COLO829 (cell line): ENCODE data around the gene VPS16.

ENCODE experiments used
- DNase-seq: peaks from one replicate; pipeline ENCODE4 v3.0.0; 2012; ENCODE audit warnings: low spot score

The VPS16 gene

GRCh38 chr20:2902291-2902690 lies 61.7 kb downstream of the VPS16 start:
- no peak for DNase-seq

DNA sequence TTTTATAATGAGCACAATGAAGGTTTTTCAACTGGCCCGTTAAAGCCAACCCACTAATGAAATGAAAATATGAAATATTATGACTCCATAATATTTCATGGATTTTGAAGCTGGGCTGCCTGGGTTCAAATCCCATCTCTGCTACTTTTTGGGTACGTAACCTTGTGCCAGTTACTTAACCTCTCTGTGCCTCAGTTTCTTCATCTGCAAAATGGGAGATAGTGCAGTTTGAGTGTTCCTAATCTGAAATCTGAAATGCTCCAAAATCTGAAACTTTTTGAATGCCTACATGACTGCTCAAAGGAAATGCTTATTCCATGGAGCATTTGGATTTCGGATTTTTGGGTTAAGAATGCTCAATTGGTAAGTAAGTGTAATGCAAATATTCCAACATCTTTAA lies 62.3 kb downstream of the VPS16 start:
- DNase-seq = no peak

- no peak for DNase-seq
These were observed 63.1 kb downstream of the VPS16 start for GRCh38 chr20:2903686-2904085.

GRCh38 chr20:2907519-2907918 lies 67.0 kb downstream of the VPS16 start:
- DNase-seq = no peak

DNA sequence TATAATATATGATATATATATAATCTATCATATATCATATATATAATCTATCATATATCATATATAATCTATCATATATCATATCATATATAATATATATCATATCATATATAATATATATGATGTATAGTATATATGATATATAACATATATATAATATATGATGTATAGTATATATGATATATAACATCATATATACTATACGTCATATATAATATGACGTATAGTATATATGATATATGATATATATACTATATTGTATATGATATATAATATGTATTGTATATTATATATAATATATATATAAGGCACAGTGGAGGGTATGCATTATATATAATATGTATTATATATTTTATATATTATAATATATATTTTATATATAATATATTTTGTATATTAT lies 69.4 kb downstream of the VPS16 start:
- no peak for DNase-seq

DNA sequence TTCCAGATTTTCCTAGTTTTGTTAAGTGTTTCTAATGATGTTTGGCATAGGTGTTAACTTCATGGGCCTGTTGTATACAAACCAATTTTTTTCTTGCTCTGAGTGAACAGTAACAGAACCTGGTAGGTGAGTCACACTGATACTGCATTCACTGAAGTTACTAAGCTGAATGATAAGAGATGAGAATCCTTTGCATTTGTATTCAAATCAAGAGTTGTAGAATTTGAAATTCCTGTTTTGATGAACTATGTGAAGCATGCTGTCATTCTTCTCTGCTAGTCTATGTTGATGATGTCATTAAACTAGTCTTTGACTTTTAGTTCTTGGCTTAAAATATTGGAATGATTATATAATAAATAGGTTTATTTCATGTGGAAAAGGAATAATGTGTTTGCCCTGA lies 70.7 kb downstream of the VPS16 start:
- no peak for DNase-seq

DNA sequence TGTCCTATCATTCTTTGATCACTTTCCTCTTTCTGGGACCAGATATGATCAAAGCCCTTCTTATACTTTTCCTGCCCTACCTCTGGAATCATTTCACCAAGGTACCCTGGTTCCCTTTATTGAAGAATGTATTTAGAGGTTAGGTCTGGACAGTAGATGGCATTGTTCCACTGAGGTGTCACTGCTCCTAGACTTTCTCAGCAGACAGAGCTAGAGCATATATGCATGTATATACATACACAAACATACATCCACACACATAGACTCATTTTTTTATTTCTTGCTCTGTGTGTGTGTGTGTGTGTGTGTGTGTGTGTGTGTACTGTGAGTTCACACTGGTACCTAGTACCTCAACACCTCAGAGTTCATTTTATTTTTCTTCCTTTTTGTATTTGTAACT lies 73.6 kb downstream of the VPS16 start:
- no peak for DNase-seq
